Measurements from ENCODE around the gene TMEM178B.

DNA sequence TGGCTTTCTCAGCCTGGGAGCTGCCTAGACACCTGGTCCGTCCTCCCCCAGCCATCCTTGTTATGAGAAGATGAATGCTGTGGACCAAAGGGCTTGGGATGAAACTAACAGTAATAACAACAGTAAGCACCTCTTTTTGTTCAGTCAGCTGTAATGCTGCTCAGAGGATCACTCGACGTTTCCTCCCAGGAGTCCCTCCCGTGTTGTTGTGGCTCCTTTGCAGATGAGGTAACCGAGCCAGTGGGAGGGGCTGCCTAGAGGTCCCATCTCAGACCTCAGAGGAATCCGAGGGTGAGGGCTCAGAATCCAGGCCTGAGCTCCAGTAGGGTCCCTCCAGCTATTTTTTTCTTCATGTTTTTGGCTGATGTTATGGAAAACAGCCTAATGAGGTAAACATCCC is 145.1 kb downstream of the TMEM178B start:
- TF ChIP-seq, protein P1, sequence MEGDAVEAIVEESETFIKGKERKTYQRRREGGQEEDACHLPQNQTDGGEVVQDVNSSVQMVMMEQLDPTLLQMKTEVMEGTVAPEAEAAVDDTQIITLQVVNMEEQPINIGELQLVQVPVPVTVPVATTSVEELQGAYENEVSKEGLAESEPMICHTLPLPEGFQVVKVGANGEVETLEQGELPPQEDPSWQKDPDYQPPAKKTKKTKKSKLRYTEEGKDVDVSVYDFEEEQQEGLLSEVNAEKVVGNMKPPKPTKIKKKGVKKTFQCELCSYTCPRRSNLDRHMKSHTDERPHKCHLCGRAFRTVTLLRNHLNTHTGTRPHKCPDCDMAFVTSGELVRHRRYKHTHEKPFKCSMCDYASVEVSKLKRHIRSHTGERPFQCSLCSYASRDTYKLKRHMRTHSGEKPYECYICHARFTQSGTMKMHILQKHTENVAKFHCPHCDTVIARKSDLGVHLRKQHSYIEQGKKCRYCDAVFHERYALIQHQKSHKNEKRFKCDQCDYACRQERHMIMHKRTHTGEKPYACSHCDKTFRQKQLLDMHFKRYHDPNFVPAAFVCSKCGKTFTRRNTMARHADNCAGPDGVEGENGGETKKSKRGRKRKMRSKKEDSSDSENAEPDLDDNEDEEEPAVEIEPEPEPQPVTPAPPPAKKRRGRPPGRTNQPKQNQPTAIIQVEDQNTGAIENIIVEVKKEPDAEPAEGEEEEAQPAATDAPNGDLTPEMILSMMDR (CRISPR knock-in tag; IDR thresholded peaks at IDR 0.05) = no peak
- TF ChIP-seq RAD21 (CRISPR knock-in tag; IDR thresholded peaks at IDR 0.05) (no peak), FOSL2 (CRISPR knock-in tag; IDR thresholded peaks at IDR 0.05) (no peak), ZSCAN30 (CRISPR knock-in tag; IDR thresholded peaks at IDR 0.05) (no peak), SNAPC2 (CRISPR knock-in tag; IDR thresholded peaks at IDR 0.05) (no peak), ZZZ3 (CRISPR knock-in tag; IDR thresholded peaks at IDR 0.05; ENCODE audit: borderline replicate concordance) (no peak), SP5 (CRISPR knock-in tag; IDR thresholded peaks at IDR 0.05; ENCODE audit: borderline replicate concordance, low read depth) (no peak), TCF7 (IDR thresholded peaks at IDR 0.05; ENCODE audit: low read depth) (no peak), CHD4 (IDR thresholded peaks at IDR 0.05; ENCODE audit: borderline replicate concordance, low read length) (no peak), ZNF12 (CRISPR knock-in tag; IDR thresholded peaks at IDR 0.05) (no peak)
- TF ChIP-seq, protein P2, sequence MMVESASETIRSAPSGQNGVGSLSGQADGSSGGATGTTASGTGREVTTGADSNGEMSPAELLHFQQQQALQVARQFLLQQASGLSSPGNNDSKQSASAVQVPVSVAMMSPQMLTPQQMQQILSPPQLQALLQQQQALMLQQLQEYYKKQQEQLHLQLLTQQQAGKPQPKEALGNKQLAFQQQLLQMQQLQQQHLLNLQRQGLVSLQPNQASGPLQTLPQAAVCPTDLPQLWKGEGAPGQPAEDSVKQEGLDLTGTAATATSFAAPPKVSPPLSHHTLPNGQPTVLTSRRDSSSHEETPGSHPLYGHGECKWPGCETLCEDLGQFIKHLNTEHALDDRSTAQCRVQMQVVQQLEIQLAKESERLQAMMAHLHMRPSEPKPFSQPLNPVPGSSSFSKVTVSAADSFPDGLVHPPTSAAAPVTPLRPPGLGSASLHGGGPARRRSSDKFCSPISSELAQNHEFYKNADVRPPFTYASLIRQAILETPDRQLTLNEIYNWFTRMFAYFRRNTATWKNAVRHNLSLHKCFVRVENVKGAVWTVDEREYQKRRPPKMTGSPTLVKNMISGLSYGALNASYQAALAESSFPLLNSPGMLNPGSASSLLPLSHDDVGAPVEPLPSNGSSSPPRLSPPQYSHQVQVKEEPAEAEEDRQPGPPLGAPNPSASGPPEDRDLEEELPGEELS (CRISPR knock-in tag; IDR thresholded peaks at IDR 0.05) = no peak
- TF ChIP-seq, protein P3, sequence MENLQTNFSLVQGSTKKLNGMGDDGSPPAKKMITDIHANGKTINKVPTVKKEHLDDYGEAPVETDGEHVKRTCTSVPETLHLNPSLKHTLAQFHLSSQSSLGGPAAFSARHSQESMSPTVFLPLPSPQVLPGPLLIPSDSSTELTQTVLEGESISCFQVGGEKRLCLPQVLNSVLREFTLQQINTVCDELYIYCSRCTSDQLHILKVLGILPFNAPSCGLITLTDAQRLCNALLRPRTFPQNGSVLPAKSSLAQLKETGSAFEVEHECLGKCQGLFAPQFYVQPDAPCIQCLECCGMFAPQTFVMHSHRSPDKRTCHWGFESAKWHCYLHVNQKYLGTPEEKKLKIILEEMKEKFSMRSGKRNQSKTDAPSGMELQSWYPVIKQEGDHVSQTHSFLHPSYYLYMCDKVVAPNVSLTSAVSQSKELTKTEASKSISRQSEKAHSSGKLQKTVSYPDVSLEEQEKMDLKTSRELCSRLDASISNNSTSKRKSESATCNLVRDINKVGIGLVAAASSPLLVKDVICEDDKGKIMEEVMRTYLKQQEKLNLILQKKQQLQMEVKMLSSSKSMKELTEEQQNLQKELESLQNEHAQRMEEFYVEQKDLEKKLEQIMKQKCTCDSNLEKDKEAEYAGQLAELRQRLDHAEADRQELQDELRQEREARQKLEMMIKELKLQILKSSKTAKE (CRISPR knock-in tag; IDR thresholded peaks at IDR 0.05; ENCODE audit: borderline replicate concordance) = no peak
- TF ChIP-seq, protein P4, sequence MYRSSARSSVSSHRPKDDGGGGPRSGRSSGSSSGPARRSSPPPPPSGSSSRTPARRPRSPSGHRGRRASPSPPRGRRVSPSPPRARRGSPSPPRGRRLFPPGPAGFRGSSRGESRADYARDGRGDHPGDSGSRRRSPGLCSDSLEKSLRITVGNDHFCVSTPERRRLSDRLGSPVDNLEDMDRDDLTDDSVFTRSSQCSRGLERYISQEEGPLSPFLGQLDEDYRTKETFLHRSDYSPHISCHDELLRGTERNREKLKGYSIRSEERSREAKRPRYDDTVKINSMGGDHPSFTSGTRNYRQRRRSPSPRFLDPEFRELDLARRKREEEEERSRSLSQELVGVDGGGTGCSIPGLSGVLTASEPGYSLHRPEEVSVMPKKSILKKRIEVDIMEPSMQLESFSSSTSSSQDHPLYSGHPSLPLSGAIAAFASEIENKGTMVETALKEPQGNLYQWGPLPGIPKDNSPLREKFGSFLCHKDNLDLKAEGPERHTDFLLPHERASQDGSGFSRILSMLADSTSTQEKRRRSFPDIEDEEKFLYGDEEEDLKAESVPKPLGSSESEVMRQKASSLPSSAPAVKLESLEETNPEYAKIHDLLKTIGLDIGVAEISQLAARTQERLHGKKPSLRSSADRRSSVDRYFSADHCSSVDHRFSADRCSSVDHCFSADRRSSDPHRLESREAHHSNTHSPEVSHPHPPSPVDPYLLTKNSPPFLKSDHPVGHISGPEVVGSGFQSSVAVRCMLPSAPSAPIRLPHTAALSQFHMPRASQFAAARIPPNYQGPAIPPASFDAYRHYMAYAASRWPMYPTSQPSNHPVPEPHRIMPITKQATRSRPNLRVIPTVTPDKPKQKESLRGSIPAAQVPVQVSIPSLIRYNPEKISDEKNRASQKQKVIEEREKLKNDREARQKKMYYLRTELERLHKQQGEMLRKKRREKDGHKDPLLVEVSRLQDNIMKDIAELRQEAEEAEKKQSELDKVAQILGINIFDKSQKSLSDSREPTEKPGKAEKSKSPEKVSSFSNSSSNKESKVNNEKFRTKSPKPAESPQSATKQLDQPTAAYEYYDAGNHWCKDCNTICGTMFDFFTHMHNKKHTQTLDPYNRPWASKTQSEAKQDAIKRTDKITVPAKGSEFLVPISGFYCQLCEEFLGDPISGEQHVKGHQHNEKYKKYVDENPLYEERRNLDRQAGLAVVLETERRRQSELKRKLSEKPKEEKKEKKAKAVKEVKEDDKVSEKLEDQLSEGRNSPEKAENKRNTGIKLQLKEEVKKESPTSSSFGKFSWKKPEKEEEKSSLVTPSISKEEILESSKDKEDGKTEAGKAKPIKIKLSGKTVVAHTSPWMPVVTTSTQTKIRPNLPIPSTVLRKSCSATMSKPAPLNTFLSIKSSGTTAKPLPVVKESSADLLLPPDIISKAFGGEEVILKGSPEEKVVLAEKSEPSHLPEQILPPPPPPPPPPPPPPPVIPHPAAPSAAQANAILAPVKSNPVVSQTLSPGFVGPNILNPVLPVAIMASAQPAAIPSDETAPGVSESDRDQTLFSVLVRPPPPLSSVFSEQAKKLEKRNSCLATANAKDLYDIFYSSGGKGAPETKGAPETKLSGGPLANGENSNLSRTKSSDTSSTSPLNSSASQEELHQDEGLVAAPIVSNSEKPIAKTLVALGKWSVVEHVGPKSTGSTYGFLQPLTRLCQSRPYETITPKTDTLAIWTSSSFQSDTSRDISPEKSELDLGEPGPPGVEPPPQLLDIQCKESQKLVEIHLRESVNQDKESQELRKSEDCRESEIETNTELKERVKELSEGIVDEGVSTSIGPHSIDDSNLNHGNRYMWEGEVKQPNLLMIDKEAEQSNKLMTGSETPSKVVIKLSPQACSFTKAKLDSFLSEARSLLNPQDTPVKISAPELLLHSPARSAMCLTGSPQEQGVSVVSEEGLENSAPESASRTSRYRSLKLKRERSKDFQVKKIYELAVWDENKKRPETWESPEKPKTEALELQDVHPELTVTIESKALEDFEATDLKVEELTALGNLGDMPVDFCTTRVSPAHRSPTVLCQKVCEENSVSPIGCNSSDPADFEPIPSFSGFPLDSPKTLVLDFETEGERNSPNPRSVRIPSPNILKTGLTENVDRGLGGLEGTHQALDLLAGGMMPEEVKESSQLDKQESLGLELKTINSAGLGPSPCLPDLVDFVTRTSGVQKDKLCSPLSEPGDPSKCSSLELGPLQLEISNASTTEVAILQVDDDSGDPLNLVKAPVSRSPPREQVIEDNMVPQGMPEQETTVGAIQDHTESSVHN (CRISPR knock-in tag; IDR thresholded peaks at IDR 0.05) = no peak

Measured in HepG2 (cell line).